Thyroid gland (tissue), 4 donors: Measurements from ENCODE around the gene ITGAV.

ENCODE experiments used
- POLR2A ChIP-seq, 2 donors: fragments of 450-650 bp; IDR thresholded peaks; one replicate each; pipeline ENCODE4 v1.6.1; 2017; ENCODE audit warnings: antibody characterized with exemption in 2 of 2, mild to moderate bottlenecking in 2 of 2, moderate library complexity in 1 of 2
- TF ChIP-seq, protein P1 (sequence below), 6 experiments: fragments of 200-600 bp in 3 of 6; fragments of 450-650 bp in 3 of 6; sonication (generic) in 3 of 6; IDR thresholded peaks; one replicate each; pipeline ENCODE4 v1.5.1; 2016 to 2019; ENCODE audit warnings: antibody characterized with exemption in 6 of 6, mild to moderate bottlenecking in 2 of 6, inconsistent platforms in 1 of 6, moderate library complexity in 1 of 6

DNA sequence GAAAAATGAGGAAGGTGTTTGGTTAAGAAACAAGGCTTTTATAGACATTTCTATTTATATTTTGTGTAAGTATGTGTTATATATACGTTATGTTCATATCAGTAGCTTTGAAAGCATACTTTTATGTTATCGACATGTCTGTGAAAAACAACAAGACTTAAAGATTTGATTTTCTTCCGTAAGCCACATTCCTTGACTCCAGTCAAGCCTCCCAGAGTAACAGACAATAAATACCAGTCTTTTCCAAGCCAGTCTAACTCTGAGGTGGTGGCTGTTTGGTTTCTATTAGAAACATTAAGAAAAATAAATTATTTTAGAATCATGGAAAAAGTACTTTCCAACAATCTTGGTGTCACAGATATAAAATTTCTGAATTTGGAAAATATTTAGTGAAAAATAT lies 16.3 kb upstream of the ITGAV start:
- TF ChIP-seq POLR2A (IDR thresholded peaks at IDR 0.05): no peak
- TF ChIP-seq, protein P1, sequence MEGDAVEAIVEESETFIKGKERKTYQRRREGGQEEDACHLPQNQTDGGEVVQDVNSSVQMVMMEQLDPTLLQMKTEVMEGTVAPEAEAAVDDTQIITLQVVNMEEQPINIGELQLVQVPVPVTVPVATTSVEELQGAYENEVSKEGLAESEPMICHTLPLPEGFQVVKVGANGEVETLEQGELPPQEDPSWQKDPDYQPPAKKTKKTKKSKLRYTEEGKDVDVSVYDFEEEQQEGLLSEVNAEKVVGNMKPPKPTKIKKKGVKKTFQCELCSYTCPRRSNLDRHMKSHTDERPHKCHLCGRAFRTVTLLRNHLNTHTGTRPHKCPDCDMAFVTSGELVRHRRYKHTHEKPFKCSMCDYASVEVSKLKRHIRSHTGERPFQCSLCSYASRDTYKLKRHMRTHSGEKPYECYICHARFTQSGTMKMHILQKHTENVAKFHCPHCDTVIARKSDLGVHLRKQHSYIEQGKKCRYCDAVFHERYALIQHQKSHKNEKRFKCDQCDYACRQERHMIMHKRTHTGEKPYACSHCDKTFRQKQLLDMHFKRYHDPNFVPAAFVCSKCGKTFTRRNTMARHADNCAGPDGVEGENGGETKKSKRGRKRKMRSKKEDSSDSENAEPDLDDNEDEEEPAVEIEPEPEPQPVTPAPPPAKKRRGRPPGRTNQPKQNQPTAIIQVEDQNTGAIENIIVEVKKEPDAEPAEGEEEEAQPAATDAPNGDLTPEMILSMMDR (IDR thresholded peaks at IDR 0.05): no peak
